Activated CD8-positive, alpha-beta T cell treated with anti-CD3 and anti-CD28 coated beads for 36 hours (primary cell): Measurements from ENCODE around the gene NIF3L1. TPM values are rescaled to one million over a fixed set of nuclear protein-coding genes. Genes with fewer than 3 reads are reported as not detected.

Source experiments
- ATAC-seq: fragments of 200-7000 bp; cut with Tn5 transposase; one replicate; pipeline ENCODE4 v1.10.0; 2021; ENCODE audit warnings: mild to moderate bottlenecking, moderate library complexity
- CTCF ChIA-PET: fragments of 350-600 bp; sonication (Branson Sonifier 250); formaldehyde crosslinking; loops from one replicate; lab custom pipeline; 2021; ENCODE audit warnings: antibody characterized with exemption; lab: Charles Lee
- POLR2A ChIA-PET: fragments of 350-600 bp; sonication (Branson Sonifier 250); formaldehyde crosslinking; loops from one replicate; lab custom pipeline; 2021; ENCODE audit warnings: antibody characterized with exemption; lab: Charles Lee
- DNase-seq: peaks from one replicate; pipeline ENCODE4 v3.0.0-alpha.2; 2020
- H3K27ac Mint-ChIP-seq: one replicate; pipeline ENCODE4 v1.8.0; 2021; ENCODE audit warnings: mild to moderate bottlenecking, mixed read lengths
- H3K27me3 Mint-ChIP-seq: one replicate; pipeline ENCODE4 v1.8.0; 2021; ENCODE audit warnings: mixed read lengths
- H3K36me3 Mint-ChIP-seq: one replicate; pipeline ENCODE4 v1.8.0; 2021; ENCODE audit warnings: low read depth, mixed read lengths
- H3K4me1 Mint-ChIP-seq: one replicate; pipeline ENCODE4 v1.8.0; 2021; ENCODE audit warnings: low read depth, mixed read lengths
- H3K4me3 Mint-ChIP-seq: one replicate; pipeline ENCODE4 v1.8.0; 2021; ENCODE audit warnings: mild to moderate bottlenecking, moderate library complexity, mixed read lengths
- H3K9me3 Mint-ChIP-seq: one replicate; pipeline ENCODE4 v1.8.0; 2021; ENCODE audit warnings: mixed read lengths
- intact Hi-C: fragments of 100-400 bp; cut with micrococcal nuclease; formaldehyde crosslinking; loops from one replicate; pipeline ENCODE4 v1.10.0; 2022
- total RNA-seq, 2 experiments: library from RNA; stranded (reverse); gene quantifications; one replicate each; pipeline ENCODE4 v1.2.3, GENCODE V29; 2021
- TF ChIP-seq, protein P1 (sequence below): fragments of 200-600 bp; IDR thresholded peaks from one replicate; pipeline ENCODE4 v1.8.0; 2022; ENCODE audit warnings: antibody characterized with exemption, mild to moderate bottlenecking

Gene NIF3L1
- total RNA-seq, 2 experiments from 2014 or later, result 30.8 to 35.3 TPM

DNA sequence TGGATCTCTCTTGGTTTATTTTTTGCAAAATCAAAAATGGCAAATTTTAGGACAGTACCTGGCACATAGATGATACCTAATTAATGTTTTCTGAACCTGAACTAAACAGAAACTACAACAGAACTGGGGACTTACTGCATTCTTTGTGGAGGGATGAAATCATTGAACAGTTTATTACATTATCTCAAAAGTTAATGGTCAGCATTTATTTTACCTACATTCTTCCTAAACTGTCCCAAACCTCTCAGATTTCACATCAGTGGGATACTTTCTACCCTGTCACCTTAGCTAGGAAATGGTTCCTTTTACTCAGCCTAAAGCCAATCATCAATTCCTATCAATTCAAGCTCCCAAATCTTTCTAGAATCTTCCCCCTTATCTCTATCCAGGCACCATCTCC lies 10.3 kb downstream of the NIF3L1 start:
- peak overlapping the region; percentile 53 for H3K27ac Mint-ChIP-seq
- H3K36me3 Mint-ChIP-seq, result peaks cover 40% of the 10 kb centered on the region
- POLR2A ChIA-PET, result interaction anchor here (0.6 kb wide), 1 partner anchor 10 kb away, joined by 3 read pairs; the partner anchor contains the start of genes NIF3L1 and PPIL3
- no peak for ATAC-seq
- H3K9me3 Mint-ChIP-seq, result no peaks in the 10 kb centered on the region
- CTCF ChIA-PET, result interaction anchor here (1.0 to 1.3 kb wide), 3 partner anchors 169 to 258 kb away, joined by 3 to 4 read pairs (median 4); no protein-coding TSS in a partner anchor
- no peak overlapping the region for H3K4me3 Mint-ChIP-seq
- H3K4me1 Mint-ChIP-seq, result peaks cover 19% of the 10 kb centered on the region
- H3K27me3 Mint-ChIP-seq, result no peaks in the 10 kb centered on the region
- intact Hi-C loops, result no loop called here
- no peak for DNase-seq
- TF ChIP-seq, protein P1, sequence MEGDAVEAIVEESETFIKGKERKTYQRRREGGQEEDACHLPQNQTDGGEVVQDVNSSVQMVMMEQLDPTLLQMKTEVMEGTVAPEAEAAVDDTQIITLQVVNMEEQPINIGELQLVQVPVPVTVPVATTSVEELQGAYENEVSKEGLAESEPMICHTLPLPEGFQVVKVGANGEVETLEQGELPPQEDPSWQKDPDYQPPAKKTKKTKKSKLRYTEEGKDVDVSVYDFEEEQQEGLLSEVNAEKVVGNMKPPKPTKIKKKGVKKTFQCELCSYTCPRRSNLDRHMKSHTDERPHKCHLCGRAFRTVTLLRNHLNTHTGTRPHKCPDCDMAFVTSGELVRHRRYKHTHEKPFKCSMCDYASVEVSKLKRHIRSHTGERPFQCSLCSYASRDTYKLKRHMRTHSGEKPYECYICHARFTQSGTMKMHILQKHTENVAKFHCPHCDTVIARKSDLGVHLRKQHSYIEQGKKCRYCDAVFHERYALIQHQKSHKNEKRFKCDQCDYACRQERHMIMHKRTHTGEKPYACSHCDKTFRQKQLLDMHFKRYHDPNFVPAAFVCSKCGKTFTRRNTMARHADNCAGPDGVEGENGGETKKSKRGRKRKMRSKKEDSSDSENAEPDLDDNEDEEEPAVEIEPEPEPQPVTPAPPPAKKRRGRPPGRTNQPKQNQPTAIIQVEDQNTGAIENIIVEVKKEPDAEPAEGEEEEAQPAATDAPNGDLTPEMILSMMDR, result no peak

DNA sequence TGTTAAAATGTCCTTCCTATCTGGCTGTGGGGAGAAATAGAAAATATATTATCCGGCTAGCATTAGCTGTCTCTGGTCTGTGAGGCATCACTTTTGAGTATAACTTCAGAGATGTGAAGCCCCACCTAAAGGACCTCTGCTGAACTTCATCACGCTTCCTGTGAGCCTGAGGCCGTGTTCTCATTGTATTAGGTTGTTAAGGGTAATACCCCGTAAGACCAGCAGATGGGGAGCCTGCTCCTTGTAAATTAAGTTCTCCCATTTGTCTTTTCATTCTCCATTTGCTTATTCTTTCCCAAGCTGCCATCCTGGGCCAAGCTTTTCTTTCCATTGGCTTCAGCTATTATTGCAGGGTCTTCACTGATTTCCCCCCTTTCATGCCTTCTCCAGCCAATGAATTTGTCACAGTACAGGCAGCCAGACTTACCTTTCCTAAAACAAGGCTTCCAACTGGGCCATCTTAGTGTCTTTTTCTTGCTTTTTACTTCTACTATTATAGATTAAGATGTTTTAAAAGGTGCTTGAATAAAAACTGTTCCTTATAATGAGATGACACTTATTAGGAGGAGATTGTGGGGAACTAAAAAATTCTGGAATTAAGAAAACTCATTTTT lies 12.4 kb downstream of the NIF3L1 start:
- Mint-ChIP-seq H3K9me3 (no peaks in the 10 kb centered on the region), H3K27me3 (no peaks in the 10 kb centered on the region), H3K4me1 (peaks cover 19% of the 10 kb centered on the region), H3K4me3 (no peak overlapping the region), H3K27ac (peak overlapping the region; percentile 72), H3K36me3 (peaks cover 38% of the 10 kb centered on the region)
- ATAC-seq, result peak; percentile 100
- ChIA-PET CTCF (interaction anchor here (0.6 to 7.2 kb wide), 39 partner anchors 10 to 410 kb away, joined by 3 to 70 read pairs (median 3); partner anchors contain the start of genes CASP10, HYCC2, NIF3L1 and ORC2), POLR2A (interaction anchor here (0.6 to 1.6 kb wide), 4 partner anchors 12 to 246 kb away, joined by 3 to 4 read pairs (median 3); partner anchors contain the start of gene NIF3L1)
- peak; percentile 90 for DNase-seq
- intact Hi-C loops, result loop anchor here (1.0 to 5.0 kb wide), 3 partner anchors 166 to 331 kb away; no protein-coding TSS in a partner anchor
- TF ChIP-seq, protein P1, result peak; percentile 95

DNA sequence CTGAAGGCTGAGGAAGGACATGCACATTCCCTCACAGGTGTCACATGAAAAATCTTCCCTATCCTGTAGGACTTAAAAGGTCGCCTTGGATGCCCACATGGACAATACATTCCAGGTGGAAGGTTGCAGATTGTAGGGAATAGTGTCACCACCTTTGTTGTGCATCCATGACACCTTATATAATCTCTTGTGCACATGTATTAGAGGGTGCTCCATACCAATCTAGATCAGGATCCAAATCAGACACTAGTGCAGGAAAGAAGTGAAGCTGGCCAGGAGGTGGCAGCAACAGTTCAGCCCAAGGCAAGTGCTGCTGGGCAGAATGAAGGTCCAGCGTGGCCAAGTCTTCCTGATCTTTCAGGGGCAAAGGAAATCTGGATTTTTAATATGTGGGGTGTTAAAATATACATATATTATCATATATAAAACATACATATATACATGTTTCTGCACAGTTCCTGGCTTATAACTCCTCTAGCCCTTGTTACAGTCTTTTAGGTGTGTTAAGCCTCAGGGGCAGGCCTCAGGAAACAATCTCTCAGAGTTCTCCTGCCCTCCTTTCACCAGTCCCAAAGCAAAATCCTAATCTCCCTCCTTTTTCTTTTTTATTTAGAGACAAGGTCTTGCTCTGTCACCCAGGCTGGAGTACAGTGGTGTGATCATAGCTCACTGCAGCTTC lies 16.6 kb downstream of the NIF3L1 start:
- intact Hi-C loops, result no loop called here
- TF ChIP-seq, protein P1, result peak; percentile 65

DNA sequence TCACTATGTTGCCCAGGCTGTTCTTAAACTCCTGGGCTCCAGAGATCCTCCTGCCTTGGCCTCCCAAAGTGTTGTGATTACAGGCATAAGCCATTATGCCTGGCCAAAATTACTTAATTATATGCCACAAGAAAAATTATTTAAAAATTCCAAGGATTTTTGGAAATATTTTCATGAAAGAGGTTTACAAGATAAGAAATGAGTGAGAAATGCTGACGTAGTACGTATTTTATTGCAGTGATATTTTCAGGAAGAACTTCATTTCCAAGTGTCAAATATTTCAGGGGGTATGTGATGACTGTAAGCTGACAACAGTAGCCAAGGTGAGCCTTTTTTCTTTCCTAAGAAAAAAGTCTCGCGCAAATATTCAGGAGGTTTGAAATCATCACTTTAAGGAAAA lies 20.8 kb downstream of the NIF3L1 start:
- intact Hi-C loops, result no loop called here
- no peak for DNase-seq
- CTCF ChIA-PET, result no interaction called here
- Mint-ChIP-seq H3K9me3 (no peaks in the 10 kb centered on the region), H3K27ac (no peak overlapping the region), H3K27me3 (no peaks in the 10 kb centered on the region), H3K36me3 (peaks cover 26% of the 10 kb centered on the region), H3K4me3 (no peak overlapping the region), H3K4me1 (no peaks in the 10 kb centered on the region)
- TF ChIP-seq, protein P1, result no peak
- no peak for ATAC-seq
- POLR2A ChIA-PET, result no interaction called here

More for the DNA sequence above, 16.6 kb downstream of the NIF3L1 start:
- Mint-ChIP-seq H3K27me3 (no peaks in the 10 kb centered on the region), H3K36me3 (peaks cover 25% of the 10 kb centered on the region), H3K4me3 (no peak overlapping the region), H3K4me1 (peaks cover 9% of the 10 kb centered on the region), H3K27ac (peak overlapping the region; percentile 49), H3K9me3 (no peaks in the 10 kb centered on the region)
- peak; percentile 45 for ATAC-seq
- DNase-seq, result peak; percentile 78
- ChIA-PET POLR2A (interaction anchor here (0.7 to 1.6 kb wide), 4 partner anchors 15 to 272 kb away, joined by 3 read pairs; no protein-coding TSS in a partner anchor), CTCF (interaction anchor here (0.6 to 7.2 kb wide), 30 partner anchors 13 to 380 kb away, joined by 3 to 70 read pairs (median 4); partner anchors contain the start of genes CASP10, CLK1, HYCC2 and NIF3L1)
